ENCODE data around the gene SND1. TPM values are rescaled to one million over a fixed set of nuclear protein-coding genes. Genes with fewer than 3 reads are reported as not detected.

SND1 gene
- total RNA-seq, 1 experiment from 2014 or later: 111 TPM

- no peak for DNase-seq (ENCODE audit: low spot score)
Measured at GRCh38 chr7:128037081-128037480, 385.1 kb downstream of the SND1 start.

- no peak for DNase-seq (ENCODE audit: low spot score)
Measured at GRCh38 chr7:128037880-128038619, 386.1 kb downstream of the SND1 start.

- DNase-seq (ENCODE audit: low spot score): no peak
Measured at GRCh38 chr7:128039544-128039953, 387.6 kb downstream of the SND1 start.

GRCh38 chr7:128040205-128040604 is 388.2 kb downstream of the SND1 start:
- DNase-seq (ENCODE audit: low spot score): no peak

- peak; percentile 76 for DNase-seq (ENCODE audit: low spot score)
Measured at GRCh38 chr7:128041203-128041602, 389.2 kb downstream of the SND1 start.

GRCh38 chr7:128042012-128042411 is 390.0 kb downstream of the SND1 start:
- no peak for DNase-seq (ENCODE audit: low spot score)

- no peak for DNase-seq (ENCODE audit: low spot score)
Measured at GRCh38 chr7:128044064-128044463, 392.1 kb downstream of the SND1 start.

- no peak for DNase-seq (ENCODE audit: low spot score)
Measured at GRCh38 chr7:128045158-128045557, 393.2 kb downstream of the SND1 start.

GRCh38 chr7:128045766-128046165 is 393.8 kb downstream of the SND1 start:
- peak; percentile 38 for DNase-seq (ENCODE audit: low spot score)

- no peak for DNase-seq (ENCODE audit: low spot score)
Measured at GRCh38 chr7:128052404-128052803, 400.4 kb downstream of the SND1 start.

GRCh38 chr7:128053023-128053422 is 401.0 kb downstream of the SND1 start:
- DNase-seq (ENCODE audit: low spot score): peak; percentile 30

GRCh38 chr7:128053991-128054390 is 402.0 kb downstream of the SND1 start:
- DNase-seq (ENCODE audit: low spot score): no peak

- DNase-seq (ENCODE audit: low spot score): no peak
Measured at GRCh38 chr7:128054511-128054910, 402.5 kb downstream of the SND1 start.

GRCh38 chr7:128055637-128056036 is 403.6 kb downstream of the SND1 start:
- DNase-seq (ENCODE audit: low spot score): no peak

- DNase-seq (ENCODE audit: low spot score): peak; percentile 73
Measured at GRCh38 chr7:128056901-128057300, 404.9 kb downstream of the SND1 start.

- DNase-seq (ENCODE audit: low spot score): no peak
Measured at GRCh38 chr7:128057909-128058308, 405.9 kb downstream of the SND1 start.

GRCh38 chr7:128059143-128059988 is 407.4 kb downstream of the SND1 start:
- no peak for DNase-seq (ENCODE audit: low spot score)

GRCh38 chr7:128060018-128060417 is 408.0 kb downstream of the SND1 start:
- DNase-seq (ENCODE audit: low spot score): no peak

- no peak for DNase-seq (ENCODE audit: low spot score)
Measured at GRCh38 chr7:128063088-128063487, 411.1 kb downstream of the SND1 start.

GRCh38 chr7:128065872-128066271 is 413.9 kb downstream of the SND1 start:
- DNase-seq (ENCODE audit: low spot score): no peak

- no peak for DNase-seq (ENCODE audit: low spot score)
Measured at GRCh38 chr7:128066395-128066794, 414.4 kb downstream of the SND1 start.

- no peak for DNase-seq (ENCODE audit: low spot score)
Measured at GRCh38 chr7:128066858-128067257, 414.9 kb downstream of the SND1 start.

- no peak for DNase-seq (ENCODE audit: low spot score)
Measured at GRCh38 chr7:128067983-128068382, 416.0 kb downstream of the SND1 start.
